Parathyroid adenoma (tissue), 2 donors: ENCODE data around the gene FGF13.
A peak's percentile ranks its signal among the peaks of the same experiment; 100 is the strongest.

ENCODE experiments used
- H2AFZ ChIP-seq: fragments of 300-600 bp; sonication (generic); one replicate; pipeline ENCODE4 v1.7.0; 2017; ENCODE audit warnings: antibody characterized with exemption, mild to moderate bottlenecking
- H3K27ac ChIP-seq: fragments of 300-600 bp; sonication (generic); one replicate; pipeline ENCODE4 v1.7.0; 2017
- H3K27me3 ChIP-seq: fragments of 300-600 bp; sonication (generic); one replicate; pipeline ENCODE4 v1.7.0; 2017; ENCODE audit warnings: low read length; ENCODE audit not compliant: control insufficient read depth, insufficient read depth
- H3K36me3 ChIP-seq: fragments of 300-600 bp; sonication (generic); one replicate; pipeline ENCODE4 v1.7.0; 2017; ENCODE audit warnings: low read length; ENCODE audit not compliant: control insufficient read depth, insufficient read depth
- H3K4me1 ChIP-seq: fragments of 300-600 bp; sonication (generic); one replicate; pipeline ENCODE4 v1.7.0; 2017; ENCODE audit warnings: control low read depth
- H3K4me2 ChIP-seq: fragments of 300-600 bp; sonication (generic); one replicate; pipeline ENCODE4 v1.7.0; 2017; ENCODE audit warnings: low read length
- H3K4me3 ChIP-seq: fragments of 300-600 bp; sonication (generic); one replicate; pipeline ENCODE4 v1.7.0; 2017; ENCODE audit warnings: low read depth, low read length
- H3K79me2 ChIP-seq: fragments of 300-600 bp; sonication (generic); one replicate; pipeline ENCODE4 v1.7.0; 2017; ENCODE audit warnings: control low read depth
- H3K9ac ChIP-seq: fragments of 300-600 bp; sonication (generic); one replicate; pipeline ENCODE4 v1.7.0; 2017; ENCODE audit warnings: mild to moderate bottlenecking
- H3K9me3 ChIP-seq: fragments of 300-600 bp; sonication (generic); one replicate; pipeline ENCODE4 v1.7.0; 2017; ENCODE audit warnings: low read length; ENCODE audit not compliant: control insufficient read depth
- TF ChIP-seq, protein P1 (sequence below): fragments of 300-600 bp; sonication (generic); IDR thresholded peaks from one replicate; pipeline ENCODE4 v1.7.0; 2017; ENCODE audit warnings: antibody characterized with exemption, mild to moderate bottlenecking
- donor health status: primary hyperparathyroidism.

Gene FGF13

DNA sequence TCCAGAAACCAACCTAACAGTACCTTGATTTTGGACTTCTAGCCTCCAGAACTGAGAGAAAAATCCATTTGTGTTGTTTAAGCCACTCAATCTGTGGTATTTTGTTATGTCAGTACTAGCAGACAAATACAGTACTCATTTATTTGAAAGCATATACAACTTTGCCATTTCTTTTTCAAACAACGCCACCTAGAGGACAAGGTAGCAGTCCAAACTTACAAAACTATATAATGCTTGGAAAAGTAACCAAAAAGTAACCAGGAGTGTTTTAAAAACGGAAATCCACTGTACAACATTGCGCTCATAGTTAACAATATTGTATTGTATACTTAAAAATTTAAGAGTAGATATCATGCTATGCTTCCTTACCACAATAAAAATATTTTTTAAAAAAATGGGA lies 37.0 kb upstream of the FGF13 start:
- no peaks in the 10 kb centered on the region for H3K79me2 ChIP-seq
- H3K9me3 ChIP-seq: no peaks in the 10 kb centered on the region
- no peak overlapping the region for H3K4me2 ChIP-seq
- no peaks in the 10 kb centered on the region for H3K4me1 ChIP-seq
- TF ChIP-seq, protein P1, sequence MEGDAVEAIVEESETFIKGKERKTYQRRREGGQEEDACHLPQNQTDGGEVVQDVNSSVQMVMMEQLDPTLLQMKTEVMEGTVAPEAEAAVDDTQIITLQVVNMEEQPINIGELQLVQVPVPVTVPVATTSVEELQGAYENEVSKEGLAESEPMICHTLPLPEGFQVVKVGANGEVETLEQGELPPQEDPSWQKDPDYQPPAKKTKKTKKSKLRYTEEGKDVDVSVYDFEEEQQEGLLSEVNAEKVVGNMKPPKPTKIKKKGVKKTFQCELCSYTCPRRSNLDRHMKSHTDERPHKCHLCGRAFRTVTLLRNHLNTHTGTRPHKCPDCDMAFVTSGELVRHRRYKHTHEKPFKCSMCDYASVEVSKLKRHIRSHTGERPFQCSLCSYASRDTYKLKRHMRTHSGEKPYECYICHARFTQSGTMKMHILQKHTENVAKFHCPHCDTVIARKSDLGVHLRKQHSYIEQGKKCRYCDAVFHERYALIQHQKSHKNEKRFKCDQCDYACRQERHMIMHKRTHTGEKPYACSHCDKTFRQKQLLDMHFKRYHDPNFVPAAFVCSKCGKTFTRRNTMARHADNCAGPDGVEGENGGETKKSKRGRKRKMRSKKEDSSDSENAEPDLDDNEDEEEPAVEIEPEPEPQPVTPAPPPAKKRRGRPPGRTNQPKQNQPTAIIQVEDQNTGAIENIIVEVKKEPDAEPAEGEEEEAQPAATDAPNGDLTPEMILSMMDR: no peak
- H3K9ac ChIP-seq: no peak overlapping the region
- no peaks in the 10 kb centered on the region for H3K27me3 ChIP-seq
- H2AFZ ChIP-seq: no peak overlapping the region
- H3K4me3 ChIP-seq: no peak overlapping the region
- no peaks in the 10 kb centered on the region for H3K36me3 ChIP-seq
- no peak overlapping the region for H3K27ac ChIP-seq

DNA sequence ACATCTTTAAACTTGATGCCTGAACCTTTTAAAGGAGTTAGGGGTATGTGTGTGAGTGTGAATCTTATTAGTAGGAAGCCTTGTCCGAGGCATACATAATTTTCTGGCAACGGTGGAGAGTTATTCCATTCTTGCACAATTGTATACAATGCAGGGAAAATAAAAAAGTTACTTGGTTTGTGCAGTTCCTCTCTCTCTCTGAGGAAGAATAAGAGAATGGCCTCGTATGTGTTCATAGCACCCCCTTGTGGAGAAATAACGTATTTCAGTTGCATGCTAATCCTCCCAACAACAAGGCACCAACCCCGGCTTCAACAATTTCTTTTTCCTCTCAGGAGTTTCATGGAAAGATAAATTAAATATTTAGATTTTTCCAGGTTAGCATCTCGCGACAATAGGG lies 33.7 kb upstream of the FGF13 start:
- TF ChIP-seq, protein P1: peak; percentile 30
- Histone ChIP-seq H3K4me2 (no peak overlapping the region), H3K36me3 (no peaks in the 10 kb centered on the region), H3K27me3 (no peaks in the 10 kb centered on the region), H3K79me2 (no peaks in the 10 kb centered on the region), H3K9ac (no peak overlapping the region), H3K4me1 (no peaks in the 10 kb centered on the region), H3K4me3 (no peak overlapping the region), H3K9me3 (no peaks in the 10 kb centered on the region), H2AFZ (no peak overlapping the region), H3K27ac (no peak overlapping the region)

DNA sequence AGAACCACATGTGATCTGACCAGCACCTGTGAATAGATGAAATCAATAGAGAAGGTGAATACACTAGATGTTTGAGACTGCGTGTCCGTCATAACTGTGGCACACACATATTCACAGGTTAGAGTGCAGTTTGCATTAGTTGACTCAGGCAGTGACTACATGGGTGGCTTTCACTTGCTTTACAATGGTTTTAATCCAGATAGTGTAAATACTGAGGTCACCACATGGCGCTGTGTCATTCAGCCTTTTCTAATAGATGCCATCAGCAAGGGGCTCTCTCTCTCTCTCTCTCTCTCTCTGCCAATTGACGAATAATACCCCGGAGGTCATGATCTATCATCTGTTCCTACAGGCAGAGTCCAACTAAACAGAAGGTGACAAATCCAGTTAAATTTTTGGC lies 30.7 kb upstream of the FGF13 start:
- Histone ChIP-seq H3K4me1 (no peaks in the 10 kb centered on the region), H3K27me3 (no peaks in the 10 kb centered on the region), H3K9ac (no peak overlapping the region), H3K27ac (no peak overlapping the region), H3K36me3 (no peaks in the 10 kb centered on the region), H3K4me3 (no peak overlapping the region), H3K9me3 (no peaks in the 10 kb centered on the region), H2AFZ (no peak overlapping the region), H3K4me2 (no peak overlapping the region), H3K79me2 (no peaks in the 10 kb centered on the region)
- TF ChIP-seq, protein P1: no peak

DNA sequence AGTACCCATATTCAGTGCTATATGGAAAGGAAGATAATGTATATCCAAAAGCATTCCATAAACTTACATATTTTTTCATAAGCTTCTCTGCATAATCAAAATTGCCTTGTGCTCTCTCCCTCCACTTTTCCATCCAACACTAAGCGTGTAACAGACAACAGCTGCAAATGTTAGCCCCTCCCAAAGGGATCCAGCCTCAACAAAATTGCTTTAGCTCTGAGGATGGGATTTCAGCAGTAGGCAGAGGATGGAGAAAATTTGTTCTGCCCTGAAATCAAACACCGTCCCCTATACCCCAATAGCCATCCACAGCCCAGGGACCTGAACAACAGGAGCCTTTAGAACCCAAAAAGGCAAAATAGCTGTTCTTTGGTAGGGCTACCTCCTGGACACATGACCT lies 28.8 kb upstream of the FGF13 start:
- Histone ChIP-seq H3K4me2 (no peak overlapping the region), H2AFZ (no peak overlapping the region), H3K36me3 (no peaks in the 10 kb centered on the region), H3K9ac (no peak overlapping the region), H3K79me2 (no peaks in the 10 kb centered on the region), H3K9me3 (no peaks in the 10 kb centered on the region), H3K4me3 (no peak overlapping the region), H3K27me3 (no peaks in the 10 kb centered on the region), H3K27ac (no peak overlapping the region), H3K4me1 (no peaks in the 10 kb centered on the region)
- TF ChIP-seq, protein P1: no peak

DNA sequence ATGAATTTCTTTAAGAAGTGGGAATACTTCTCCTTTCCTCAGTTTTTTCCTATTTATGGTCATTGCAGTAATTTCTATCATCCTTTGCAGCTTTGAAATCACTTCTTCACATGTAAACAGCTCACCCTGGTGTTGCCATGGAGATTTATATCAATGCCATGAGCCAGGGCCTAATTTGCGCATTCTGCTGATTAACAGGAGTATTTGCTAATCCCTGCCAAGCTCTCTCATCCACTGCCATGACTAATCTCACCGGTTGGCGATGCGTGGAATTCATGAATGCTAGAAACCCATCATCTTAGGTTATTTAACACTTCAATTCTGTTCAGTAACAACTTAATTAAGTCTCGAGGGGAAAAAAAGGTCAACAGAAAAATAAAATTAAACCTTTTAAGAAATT lies 11.8 kb upstream of the FGF13 start:
- Histone ChIP-seq H3K9me3 (no peaks in the 10 kb centered on the region), H3K4me3 (no peak overlapping the region), H3K79me2 (no peaks in the 10 kb centered on the region), H3K27ac (no peak overlapping the region), H2AFZ (no peak overlapping the region), H3K9ac (no peak overlapping the region), H3K4me1 (no peaks in the 10 kb centered on the region), H3K4me2 (no peak overlapping the region), H3K36me3 (no peaks in the 10 kb centered on the region), H3K27me3 (no peaks in the 10 kb centered on the region)
- TF ChIP-seq, protein P1: no peak
